Left hindlimb (tissue), 1 donor: ENCODE measurements around the gene AKR7A2.
"Not testable (repeated sequence)": the region's sequence is repeated elsewhere in the genome, so short reads cannot be mapped to it uniquely, and the experiment has no call there.

ENCODE experiments used
- DNase-seq: peaks from one replicate; pipeline ENCODE4 v3.0.0-alpha.2; 2018

AKR7A2 gene

DNA sequence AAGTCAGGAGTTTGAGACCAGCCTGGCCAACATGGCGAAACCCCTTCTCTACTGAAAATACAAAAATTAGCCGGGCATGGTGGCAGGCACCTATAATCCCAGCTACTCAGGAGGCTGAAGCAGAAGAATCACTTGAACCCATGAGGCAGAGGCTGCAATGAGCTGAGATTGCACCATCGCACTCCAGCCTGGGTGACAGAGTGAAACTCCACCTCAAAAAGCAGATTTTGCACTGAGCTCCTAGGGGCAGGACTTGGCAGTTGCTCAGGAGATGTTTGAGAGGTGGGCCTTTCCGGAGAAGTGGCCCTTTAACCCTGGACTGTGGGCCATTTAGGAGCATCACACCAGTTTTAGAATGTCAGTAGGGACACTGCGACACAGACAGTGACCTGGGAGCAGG lies 55.6 kb downstream of the AKR7A2 start:
- not testable (repeated sequence) for DNase-seq

DNA sequence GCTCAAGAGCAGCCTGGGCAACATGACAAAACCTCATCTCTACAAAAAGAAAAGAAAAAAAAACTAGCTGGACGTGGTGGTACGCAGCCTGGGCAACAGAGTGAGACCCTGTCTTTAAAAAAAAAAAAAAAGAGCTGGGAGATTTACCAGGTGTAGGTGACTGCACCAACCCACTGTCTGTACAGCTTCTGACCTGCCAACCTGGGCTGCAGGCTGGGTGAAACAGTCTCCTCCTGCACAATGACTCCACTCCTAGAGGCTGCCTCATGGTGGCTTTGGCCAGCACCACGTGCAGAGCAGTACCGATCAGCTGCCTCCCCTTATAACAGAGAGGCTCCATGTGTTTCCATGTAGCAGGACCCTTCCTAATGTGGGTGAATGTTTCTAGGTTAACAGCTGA lies 56.7 kb downstream of the AKR7A2 start:
- DNase-seq, result no peak

- no peak for DNase-seq
Measured at GRCh38 chr1:19254416-19254815, 57.5 kb downstream of the AKR7A2 start.
